Stimulated activated effector memory CD8-positive, alpha-beta T cell treated with anti-CD3 and anti-CD28 coated beads, Interleukin-12 subunit alpha, Interleukin-12 subunit beta, amount 100 ng/mL, for 72 hours (primary cell): ENCODE measurements around the gene CYP27B1.
"Not testable (repeated sequence)": the region's sequence is repeated elsewhere in the genome, so short reads cannot be mapped to it uniquely, and the experiment has no call there.

Source experiments
- ATAC-seq: fragments of 150-1000 bp; cut with Tn5 transposase; 2 replicates; pipeline ENCODE4 v1.10.0; 2021
- DNase-seq, 2 donors: peaks; one replicate each; pipeline ENCODE4 v3.0.0; 2021 to 2022; ENCODE audit warnings: low spot score in 2 of 2
- H3K27ac Mint-ChIP-seq: one replicate; pipeline ENCODE4 v1.8.0; 2022; ENCODE audit warnings: mild to moderate bottlenecking, mixed read lengths
- H3K36me3 Mint-ChIP-seq: one replicate; pipeline ENCODE4 v1.8.0; 2022; ENCODE audit warnings: mild to moderate bottlenecking, mixed read lengths
- H3K4me1 Mint-ChIP-seq: one replicate; pipeline ENCODE4 v1.8.0; 2022; ENCODE audit warnings: mixed read lengths
- H3K4me3 Mint-ChIP-seq: one replicate; pipeline ENCODE4 v1.8.0; 2022; ENCODE audit warnings: mild to moderate bottlenecking, mixed read lengths
- H3K9me3 Mint-ChIP-seq: one replicate; pipeline ENCODE4 v1.8.0; 2022; ENCODE audit warnings: mixed read lengths

CYP27B1 gene

DNA sequence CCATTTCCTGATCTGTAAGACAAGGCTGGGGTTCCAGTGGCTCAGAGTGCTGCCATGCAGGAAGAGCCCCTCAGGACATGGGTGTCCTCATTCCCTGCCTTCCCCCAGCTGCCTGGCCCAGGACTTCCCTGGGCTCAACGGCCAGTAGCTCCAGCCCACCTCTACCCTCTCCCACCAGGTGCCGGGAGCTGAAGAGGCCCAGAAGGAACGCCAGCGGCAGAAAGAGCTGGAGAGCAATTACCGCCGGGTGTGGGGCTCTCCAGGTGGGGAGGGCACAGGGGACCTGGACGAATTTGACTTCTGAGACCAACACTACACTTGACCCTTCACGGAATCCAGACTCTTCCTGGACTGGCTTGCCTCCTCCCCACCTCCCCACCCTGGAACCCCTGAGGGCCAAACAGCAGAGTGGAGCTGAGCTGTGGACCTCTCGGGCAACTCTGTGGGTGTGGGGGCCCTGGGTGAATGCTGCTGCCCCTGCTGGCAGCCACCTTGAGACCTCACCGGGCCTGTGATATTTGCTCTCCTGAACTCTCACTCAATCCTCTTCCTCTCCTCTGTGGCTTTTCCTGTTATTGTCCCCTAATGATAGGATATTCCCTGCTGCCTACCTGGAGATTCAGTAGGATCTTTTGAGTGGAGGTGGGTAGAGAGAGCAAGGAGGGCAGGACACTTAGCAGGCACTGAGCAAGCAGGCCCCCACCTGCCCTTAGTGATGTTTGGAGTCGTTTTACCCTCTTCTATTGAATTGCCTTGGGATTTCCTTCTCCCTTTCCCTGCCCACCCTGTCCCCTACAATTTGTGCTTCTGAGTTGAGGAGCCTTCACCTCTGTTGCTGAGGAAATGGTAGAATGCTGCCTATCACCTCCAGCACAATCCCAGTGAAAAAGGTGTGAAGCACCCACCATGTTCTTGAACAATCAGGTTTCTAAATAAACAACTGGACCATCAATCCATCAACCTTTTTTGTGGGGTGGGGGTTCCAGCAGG, 46.0 kb downstream of the CYP27B1 start:
- peaks cover 86% of the 10 kb centered on the region for H3K36me3 Mint-ChIP-seq

DNA sequence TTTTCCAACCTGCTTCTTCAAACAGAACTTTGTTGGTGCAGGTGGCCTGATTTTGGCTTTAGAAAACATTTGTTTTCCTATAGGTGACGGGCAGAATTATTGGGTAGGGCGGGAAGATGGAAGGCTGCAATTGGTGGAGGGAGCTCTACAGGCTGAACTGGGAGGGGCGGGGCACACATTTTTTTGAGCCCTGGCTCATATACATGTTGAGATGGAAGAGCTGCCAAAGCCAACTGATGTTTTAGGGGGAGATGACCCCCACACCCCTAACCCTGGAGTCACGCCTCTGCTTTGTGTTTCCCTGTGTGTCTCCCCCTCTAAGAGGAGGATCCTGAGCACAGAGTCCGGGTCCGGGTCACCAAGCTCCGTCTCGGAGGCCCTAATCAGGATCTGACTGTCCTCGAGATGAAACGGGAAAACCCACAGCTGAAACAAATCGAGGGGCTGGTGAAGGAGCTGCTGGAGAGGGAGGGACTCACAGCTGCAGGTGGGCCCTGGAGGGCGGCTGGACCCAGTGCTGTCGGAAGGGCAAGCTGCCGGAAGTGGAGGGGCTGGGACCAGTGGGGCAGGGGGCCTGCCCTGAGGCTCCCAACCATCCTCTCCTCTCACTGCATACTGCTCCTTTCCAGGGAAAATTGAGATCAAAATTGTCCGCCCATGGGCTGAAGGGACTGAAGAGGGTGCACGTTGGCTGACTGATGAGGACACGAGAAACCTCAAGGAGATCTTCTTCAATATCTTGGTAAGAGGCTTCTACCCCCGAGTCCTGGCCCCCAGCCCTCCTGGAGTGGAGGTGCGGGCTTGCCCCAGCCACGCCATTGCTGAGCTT, 46.9 kb downstream of the CYP27B1 start:
- H3K4me1 Mint-ChIP-seq = peaks cover 23% of the 10 kb centered on the region
- H3K36me3 Mint-ChIP-seq = peaks cover 89% of the 10 kb centered on the region
- ATAC-seq (no peak), DNase-seq (no peak)
- no peaks in the 10 kb centered on the region for H3K9me3 Mint-ChIP-seq
- H3K4me3 Mint-ChIP-seq = no peak overlapping the region
- H3K27ac Mint-ChIP-seq = peak overlapping the region; percentile 73

More for the DNA sequence above, 46.0 kb downstream of the CYP27B1 start:
- Mint-ChIP-seq H3K9me3 (no peaks in the 10 kb centered on the region), H3K27ac (peak overlapping the region; percentile 73), H3K4me3 (no peak overlapping the region), H3K4me1 (peaks cover 30% of the 10 kb centered on the region)
- ATAC-seq (no peak), DNase-seq (no peak)

DNA sequence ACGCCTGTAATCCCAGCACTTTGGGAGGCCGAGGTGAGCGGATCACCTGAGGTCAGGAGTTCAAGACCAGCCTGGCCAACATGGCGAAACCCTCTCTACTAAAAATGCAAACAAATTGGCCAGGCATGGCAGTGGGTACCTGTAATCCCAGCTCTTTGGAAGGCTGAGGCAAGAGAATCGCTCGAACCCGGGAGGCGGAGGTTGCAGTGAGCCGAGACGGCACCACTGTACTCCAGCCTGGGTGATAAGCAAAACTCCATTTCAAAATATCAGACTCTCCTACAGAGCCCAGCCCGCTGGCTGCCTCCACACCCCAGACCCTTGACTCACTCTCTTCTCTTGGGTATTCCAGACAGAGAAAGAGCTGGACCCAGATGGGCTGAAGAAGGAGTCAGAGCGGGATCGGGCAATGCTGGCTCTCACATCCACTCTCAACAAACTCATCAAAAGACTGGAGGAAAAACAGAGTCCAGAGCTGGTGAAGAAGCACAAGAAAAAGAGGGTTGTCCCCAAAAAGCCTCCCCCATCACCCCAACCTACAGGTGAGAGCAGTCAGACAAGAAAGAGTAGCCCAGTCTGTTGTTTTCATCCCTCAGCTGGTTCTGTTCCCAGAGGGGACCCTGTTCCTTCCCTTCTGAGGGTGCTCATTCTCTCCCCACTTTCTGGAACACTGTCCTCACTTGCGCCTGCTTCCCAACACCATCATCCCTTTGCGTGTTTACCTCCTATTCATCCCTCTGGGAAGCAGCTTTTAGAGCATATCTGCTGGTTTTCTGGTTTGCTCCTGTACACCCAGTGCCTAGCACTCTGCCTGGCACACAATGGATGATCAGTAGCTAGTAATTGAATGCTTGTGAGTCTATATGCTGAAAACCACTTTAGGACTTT, 48.0 kb downstream of the CYP27B1 start:
- no peaks in the 10 kb centered on the region for H3K9me3 Mint-ChIP-seq
- H3K27ac Mint-ChIP-seq = peak overlapping the region; percentile 73
- peaks cover 89% of the 10 kb centered on the region for H3K36me3 Mint-ChIP-seq

DNA sequence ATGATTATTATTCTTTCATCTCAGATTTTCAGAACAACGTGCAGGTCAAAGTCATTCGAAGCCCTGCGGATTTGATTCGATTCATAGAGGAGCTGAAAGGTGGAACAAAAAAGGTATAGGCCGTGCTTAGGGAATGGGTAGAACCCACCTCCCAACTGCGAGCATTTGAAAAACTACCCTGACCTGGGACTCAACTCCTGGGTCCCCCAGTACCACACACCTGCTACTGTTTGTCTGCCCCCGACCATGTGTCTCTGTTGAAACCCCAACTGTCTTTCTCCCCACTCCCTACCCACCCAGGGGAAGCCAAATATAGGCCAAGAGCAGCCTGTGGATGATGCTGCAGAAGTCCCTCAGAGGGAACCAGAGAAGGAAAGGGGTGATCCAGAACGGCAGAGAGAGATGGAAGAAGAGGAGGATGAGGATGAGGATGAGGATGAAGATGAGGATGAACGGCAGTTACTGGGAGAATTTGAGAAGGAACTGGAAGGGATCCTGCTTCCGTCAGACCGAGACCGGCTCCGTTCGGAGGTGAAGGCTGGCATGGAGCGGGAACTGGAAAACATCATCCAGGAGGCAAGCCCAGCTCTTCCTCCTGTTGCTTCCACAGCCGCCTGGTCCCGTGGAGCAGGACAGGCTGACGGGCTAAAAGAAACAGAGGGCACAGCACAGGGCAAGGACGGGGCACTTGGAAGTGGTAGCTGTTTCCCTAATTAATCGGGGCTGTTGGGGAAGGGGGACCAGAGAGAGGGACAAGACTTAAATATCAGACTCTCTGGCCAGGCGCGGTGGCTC, 48.8 kb downstream of the CYP27B1 start:
- DNase-seq = no peak
- no peak overlapping the region for H3K27ac Mint-ChIP-seq
- peaks cover 89% of the 10 kb centered on the region for H3K36me3 Mint-ChIP-seq
- no peaks in the 10 kb centered on the region for H3K9me3 Mint-ChIP-seq
- H3K4me1 Mint-ChIP-seq = peaks cover 12% of the 10 kb centered on the region
- ATAC-seq = no peak
- H3K4me3 Mint-ChIP-seq = no peak overlapping the region

More for the DNA sequence above, 48.0 kb downstream of the CYP27B1 start:
- ATAC-seq (no peak), DNase-seq (no peak)
- peaks cover 15% of the 10 kb centered on the region for H3K4me1 Mint-ChIP-seq
- H3K4me3 Mint-ChIP-seq = no peak overlapping the region

DNA sequence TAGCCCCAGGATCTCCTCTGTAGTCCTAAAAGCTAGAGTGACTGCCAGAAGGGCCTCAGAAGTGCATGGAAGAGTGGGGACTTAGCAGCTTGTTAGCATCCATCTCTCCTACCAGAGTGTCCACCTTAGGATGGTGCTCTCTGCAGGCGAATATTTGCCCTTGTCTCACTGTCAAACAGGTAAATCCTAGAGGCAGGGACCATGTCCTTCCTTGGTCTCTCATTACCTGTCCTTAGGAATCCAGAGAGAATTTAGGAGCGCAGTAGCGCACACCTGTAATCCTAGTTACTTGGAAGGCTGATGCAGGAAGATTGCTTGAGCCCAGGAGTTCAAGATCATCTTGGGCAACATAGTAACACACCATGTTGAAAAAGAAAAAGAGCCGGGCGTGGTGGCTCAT, 49.7 kb downstream of the CYP27B1 start:
- H3K36me3 Mint-ChIP-seq = peaks cover 91% of the 10 kb centered on the region
- DNase-seq (no peak), ATAC-seq (no peak)
- no peak overlapping the region for H3K4me3 Mint-ChIP-seq
- peak overlapping the region; percentile 72 for H3K27ac Mint-ChIP-seq
- H3K9me3 Mint-ChIP-seq = no peaks in the 10 kb centered on the region
- H3K4me1 Mint-ChIP-seq = peaks cover 12% of the 10 kb centered on the region

DNA sequence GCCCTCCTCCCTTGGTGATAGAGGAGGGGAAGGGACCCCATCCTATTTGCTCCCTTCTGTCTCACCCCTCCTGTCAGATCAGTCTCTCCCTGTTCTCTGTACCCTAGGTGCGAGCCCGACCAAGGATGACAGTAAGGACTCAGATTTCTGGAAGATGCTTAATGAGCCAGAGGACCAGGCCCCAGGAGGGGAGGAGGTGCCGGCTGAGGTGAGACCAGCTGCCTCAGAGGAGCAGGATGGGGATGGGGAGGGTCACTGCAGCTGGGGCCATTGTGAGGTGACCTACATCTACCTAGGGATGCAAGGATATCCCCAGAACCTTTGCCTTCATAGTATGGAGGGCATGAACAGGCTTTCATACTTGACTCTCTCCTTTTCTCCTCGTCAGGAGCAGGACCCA, 50.6 kb downstream of the CYP27B1 start:
- H3K27ac Mint-ChIP-seq = peak overlapping the region; percentile 61
- no peaks in the 10 kb centered on the region for H3K9me3 Mint-ChIP-seq
- ATAC-seq (no peak), DNase-seq (no peak)
- peaks cover 5% of the 10 kb centered on the region for H3K4me1 Mint-ChIP-seq
- H3K4me3 Mint-ChIP-seq = no peak overlapping the region
- peaks cover 91% of the 10 kb centered on the region for H3K36me3 Mint-ChIP-seq

DNA sequence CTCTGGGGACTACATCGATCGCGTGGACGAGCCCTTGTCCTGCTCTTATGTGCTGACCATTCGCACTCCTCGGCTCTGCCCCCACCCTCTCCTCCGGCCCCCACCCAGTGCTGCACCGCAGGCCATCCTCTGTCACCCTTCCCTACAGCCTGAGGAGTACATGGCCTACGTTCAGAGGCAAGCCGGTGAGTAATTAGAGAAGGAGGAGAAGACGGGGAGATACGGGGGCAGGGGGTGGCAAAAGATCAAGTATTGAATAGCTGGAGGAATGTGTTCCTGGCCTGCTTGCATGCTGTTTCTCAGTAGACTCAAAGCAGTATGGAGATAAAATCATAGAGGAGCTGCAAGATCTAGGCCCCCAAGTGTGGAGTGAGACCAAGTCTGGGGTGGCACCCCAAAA, 51.1 kb downstream of the CYP27B1 start:
- Mint-ChIP-seq H3K9me3 (no peaks in the 10 kb centered on the region), H3K27ac (peak overlapping the region; percentile 61), H3K4me3 (no peak overlapping the region), H3K36me3 (peaks cover 91% of the 10 kb centered on the region), H3K4me1 (peaks cover 5% of the 10 kb centered on the region)
- ATAC-seq = no peak
- no peak for DNase-seq

DNA sequence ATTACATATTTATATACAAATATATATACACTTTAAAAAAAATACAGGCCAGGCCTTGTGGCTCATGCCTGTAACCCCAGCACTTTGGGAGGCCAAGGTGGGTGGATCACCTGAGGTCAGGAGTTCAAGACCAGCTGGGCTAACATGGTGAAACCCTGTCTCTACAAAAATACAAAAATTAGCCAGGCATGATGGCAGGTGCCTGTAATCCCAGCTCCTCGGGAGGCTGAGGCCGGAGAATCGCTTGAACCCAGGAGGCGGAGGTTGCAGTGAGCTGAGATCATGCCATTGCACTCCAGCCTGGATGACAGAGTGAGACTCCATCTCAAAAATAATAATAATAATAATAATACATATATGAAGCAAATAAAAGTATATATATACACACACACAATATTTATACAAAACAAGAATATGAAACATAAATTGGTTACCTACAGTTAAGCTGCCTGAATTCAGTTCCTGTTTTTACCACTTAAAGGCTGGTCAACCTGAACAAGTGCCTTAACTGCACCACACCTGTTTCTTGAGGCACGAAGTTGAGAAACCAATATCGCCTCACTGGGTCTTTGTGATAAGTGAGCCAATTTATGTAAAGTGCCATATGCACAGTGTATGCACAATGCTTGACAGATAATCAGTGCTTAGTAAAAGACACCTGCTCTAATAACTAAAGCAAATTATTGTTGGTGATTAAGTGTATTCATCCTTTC, 51.7 kb downstream of the CYP27B1 start:
- not testable (repeated sequence) for ATAC-seq, H3K4me1 Mint-ChIP-seq, DNase-seq, H3K9me3 Mint-ChIP-seq, H3K4me3 Mint-ChIP-seq
- Mint-ChIP-seq H3K36me3 (peaks cover 91% of the 10 kb centered on the region), H3K27ac (peak overlapping the region; percentile 61)

DNA sequence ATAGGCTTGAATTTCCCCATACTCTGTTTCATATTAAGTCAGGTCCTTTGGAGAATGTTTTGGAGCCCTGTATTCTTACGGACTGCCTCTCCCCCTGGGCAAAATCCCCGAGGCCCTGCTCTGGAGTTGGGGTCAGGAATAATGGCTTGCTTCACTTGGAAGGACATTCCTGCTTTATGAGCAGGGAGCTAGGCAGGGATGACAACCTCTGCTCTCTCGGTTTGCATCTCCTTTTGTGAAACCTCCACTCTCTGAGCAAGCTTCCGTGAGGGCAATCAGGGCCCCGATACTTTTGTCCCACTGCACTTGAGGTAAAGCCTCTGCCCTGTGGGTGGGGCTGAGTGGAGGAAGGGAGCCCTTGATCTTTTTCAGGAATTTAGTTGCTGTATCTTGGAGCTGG, 53.7 kb downstream of the CYP27B1 start:
- Mint-ChIP-seq H3K4me1 (no peaks in the 10 kb centered on the region), H3K36me3 (peaks cover 87% of the 10 kb centered on the region), H3K9me3 (no peaks in the 10 kb centered on the region), H3K4me3 (no peak overlapping the region), H3K27ac (no peak overlapping the region)
- no peak for DNase-seq
- ATAC-seq = no peak

DNA sequence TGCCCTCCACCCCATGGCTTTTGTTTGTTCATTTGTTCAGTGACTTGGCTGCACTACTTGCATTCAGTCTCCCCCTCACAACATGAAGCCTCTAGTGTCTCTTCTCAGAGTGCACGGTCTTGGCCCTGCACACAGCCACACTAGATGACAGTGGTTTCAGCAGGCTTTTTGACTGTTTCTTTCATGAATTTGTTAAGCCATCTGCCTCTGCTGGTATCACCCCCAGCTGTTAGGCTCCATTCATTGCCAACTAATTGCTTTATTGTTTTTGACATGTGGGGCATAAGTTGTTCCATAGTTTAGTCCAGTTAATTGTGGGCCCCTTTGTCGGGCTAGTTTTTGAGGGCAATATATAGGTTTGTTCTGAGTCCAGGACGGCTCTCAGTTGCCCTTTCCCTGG, 54.2 kb downstream of the CYP27B1 start:
- no peaks in the 10 kb centered on the region for H3K4me1 Mint-ChIP-seq
- no peak overlapping the region for H3K4me3 Mint-ChIP-seq
- H3K9me3 Mint-ChIP-seq = no peaks in the 10 kb centered on the region
- no peak for ATAC-seq
- no peak overlapping the region for H3K27ac Mint-ChIP-seq
- peak in 1 of 2 donors; percentile 41 for DNase-seq
- peaks cover 87% of the 10 kb centered on the region for H3K36me3 Mint-ChIP-seq
